ENCODE data around the gene TNFAIP6.

DNA sequence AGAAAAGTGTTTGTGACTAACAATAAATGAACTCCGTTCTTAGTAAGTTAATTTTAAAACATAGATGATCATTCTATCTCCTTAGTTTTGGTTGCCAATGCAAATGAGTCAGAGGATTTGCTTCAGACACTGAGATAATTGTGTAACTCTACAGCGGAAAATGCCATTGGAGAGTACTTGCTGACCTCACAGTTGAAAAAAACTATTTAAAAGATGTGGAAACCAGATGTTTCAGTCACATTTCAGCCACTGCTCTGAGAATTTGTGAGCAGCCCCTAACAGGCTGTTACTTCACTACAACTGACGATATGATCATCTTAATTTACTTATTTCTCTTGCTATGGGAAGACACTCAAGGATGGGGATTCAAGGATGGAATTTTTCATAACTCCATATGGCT, at the start of gene TNFAIP6:
- TF ChIP-seq, protein P1, sequence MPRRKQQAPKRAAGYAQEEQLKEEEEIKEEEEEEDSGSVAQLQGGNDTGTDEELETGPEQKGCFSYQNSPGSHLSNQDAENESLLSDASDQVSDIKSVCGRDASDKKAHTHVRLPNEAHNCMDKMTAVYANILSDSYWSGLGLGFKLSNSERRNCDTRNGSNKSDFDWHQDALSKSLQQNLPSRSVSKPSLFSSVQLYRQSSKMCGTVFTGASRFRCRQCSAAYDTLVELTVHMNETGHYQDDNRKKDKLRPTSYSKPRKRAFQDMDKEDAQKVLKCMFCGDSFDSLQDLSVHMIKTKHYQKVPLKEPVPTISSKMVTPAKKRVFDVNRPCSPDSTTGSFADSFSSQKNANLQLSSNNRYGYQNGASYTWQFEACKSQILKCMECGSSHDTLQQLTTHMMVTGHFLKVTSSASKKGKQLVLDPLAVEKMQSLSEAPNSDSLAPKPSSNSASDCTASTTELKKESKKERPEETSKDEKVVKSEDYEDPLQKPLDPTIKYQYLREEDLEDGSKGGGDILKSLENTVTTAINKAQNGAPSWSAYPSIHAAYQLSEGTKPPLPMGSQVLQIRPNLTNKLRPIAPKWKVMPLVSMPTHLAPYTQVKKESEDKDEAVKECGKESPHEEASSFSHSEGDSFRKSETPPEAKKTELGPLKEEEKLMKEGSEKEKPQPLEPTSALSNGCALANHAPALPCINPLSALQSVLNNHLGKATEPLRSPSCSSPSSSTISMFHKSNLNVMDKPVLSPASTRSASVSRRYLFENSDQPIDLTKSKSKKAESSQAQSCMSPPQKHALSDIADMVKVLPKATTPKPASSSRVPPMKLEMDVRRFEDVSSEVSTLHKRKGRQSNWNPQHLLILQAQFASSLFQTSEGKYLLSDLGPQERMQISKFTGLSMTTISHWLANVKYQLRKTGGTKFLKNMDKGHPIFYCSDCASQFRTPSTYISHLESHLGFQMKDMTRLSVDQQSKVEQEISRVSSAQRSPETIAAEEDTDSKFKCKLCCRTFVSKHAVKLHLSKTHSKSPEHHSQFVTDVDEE (CRISPR knock-in tag; IDR thresholded peaks at IDR 0.05) = no peak
- TF ChIP-seq BACH2 (CRISPR knock-in tag; IDR thresholded peaks at IDR 0.05; ENCODE audit: borderline replicate concordance) (no peak), ZNF8 (CRISPR knock-in tag; IDR thresholded peaks at IDR 0.05) (no peak), ZNF565 (CRISPR knock-in tag; conservative IDR thresholded peaks at IDR 0.05; ENCODE audit: low read depth) (no peak), ARNTL (CRISPR knock-in tag; IDR thresholded peaks at IDR 0.05; ENCODE audit: borderline replicate concordance, low read depth) (no peak), ZFP3 (CRISPR knock-in tag; IDR thresholded peaks at IDR 0.05) (no peak), ZFP30 (CRISPR knock-in tag; IDR thresholded peaks at IDR 0.05) (no peak)
- TF ChIP-seq, protein P2, sequence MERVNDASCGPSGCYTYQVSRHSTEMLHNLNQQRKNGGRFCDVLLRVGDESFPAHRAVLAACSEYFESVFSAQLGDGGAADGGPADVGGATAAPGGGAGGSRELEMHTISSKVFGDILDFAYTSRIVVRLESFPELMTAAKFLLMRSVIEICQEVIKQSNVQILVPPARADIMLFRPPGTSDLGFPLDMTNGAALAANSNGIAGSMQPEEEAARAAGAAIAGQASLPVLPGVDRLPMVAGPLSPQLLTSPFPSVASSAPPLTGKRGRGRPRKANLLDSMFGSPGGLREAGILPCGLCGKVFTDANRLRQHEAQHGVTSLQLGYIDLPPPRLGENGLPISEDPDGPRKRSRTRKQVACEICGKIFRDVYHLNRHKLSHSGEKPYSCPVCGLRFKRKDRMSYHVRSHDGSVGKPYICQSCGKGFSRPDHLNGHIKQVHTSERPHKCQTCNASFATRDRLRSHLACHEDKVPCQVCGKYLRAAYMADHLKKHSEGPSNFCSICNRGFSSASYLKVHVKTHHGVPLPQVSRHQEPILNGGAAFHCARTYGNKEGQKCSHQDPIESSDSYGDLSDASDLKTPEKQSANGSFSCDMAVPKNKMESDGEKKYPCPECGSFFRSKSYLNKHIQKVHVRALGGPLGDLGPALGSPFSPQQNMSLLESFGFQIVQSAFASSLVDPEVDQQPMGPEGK (CRISPR knock-in tag; IDR thresholded peaks at IDR 0.05; ENCODE audit: borderline replicate concordance) = no peak
